Measurements from ENCODE around the gene WDFY2.

Gene WDFY2

GRCh38 chr13:51579676-51580075, 4.6 kb upstream of the WDFY2 start:
- no peak overlapping the region for H3K4me3 ChIP-seq (ENCODE audit: low read depth, low read length)
- peak in 1 of 2 donors; percentile 50 for DNase-seq
- no peaks in the 10 kb centered on the region for H3K9me3 ChIP-seq (ENCODE audit: insufficient read depth, low read depth, low read length)
- peaks cover 4% of the 10 kb centered on the region for H3K79me2 ChIP-seq (ENCODE audit: control insufficient read depth, insufficient read depth, low read length, poor library complexity)
- H3K23ac ChIP-seq (ENCODE audit: low read length), result no peak overlapping the region
- H3K4me2 ChIP-seq (ENCODE audit: low read length), result no peak overlapping the region
- H2AFZ ChIP-seq (ENCODE audit: insufficient read depth, low read length, poor library complexity), result no peak overlapping the region
- peaks cover 13 to 15% of the 10 kb centered on the region in 2 experiments for H3K4me1 ChIP-seq (ENCODE audit: control insufficient read depth in 1 of 2, insufficient read depth in 2 of 2, low read length in 2 of 2)
- no peak overlapping the region for H3K4ac ChIP-seq (ENCODE audit: low read depth, low read length)
- H3K27me3 ChIP-seq (ENCODE audit: insufficient read depth, low read length), result no peaks in the 10 kb centered on the region
- no peak overlapping the region for H3K27ac ChIP-seq (ENCODE audit: low read depth, low read length)
- no CpG with 5 or more reads among the region's 7 CpGs for WGBS (ENCODE audit: extremely low coverage, insufficient coverage, insufficient read length)
- H2BK5ac ChIP-seq (ENCODE audit: low read depth, low read length, poor library complexity), result no peak overlapping the region
- peaks cover 14% of the 10 kb centered on the region for H3K79me1 ChIP-seq (ENCODE audit: low read length)
- no peak overlapping the region for H2BK12ac ChIP-seq (ENCODE audit: low read length)
- H4K91ac ChIP-seq (ENCODE audit: low read depth, low read length), result no peak overlapping the region
- H3K9ac ChIP-seq (ENCODE audit: low read length), result no peak overlapping the region
- no peak overlapping the region for H3K18ac ChIP-seq (ENCODE audit: low read length)
- H3K36me3 ChIP-seq (ENCODE audit: control insufficient read depth in 1 of 2, insufficient read depth in 2 of 2, low read length in 2 of 2), result no peaks in the 10 kb centered on the region
- H4K8ac ChIP-seq (ENCODE audit: low read depth, low read length), result no peak overlapping the region
- H2BK120ac ChIP-seq (ENCODE audit: insufficient read depth, low read length, poor library complexity), result no peak overlapping the region
- H2AK5ac ChIP-seq (ENCODE audit: low read length), result no peak overlapping the region
- H3K14ac ChIP-seq (ENCODE audit: low read length), result no peak overlapping the region
- H4K12ac ChIP-seq (ENCODE audit: low read depth, low read length), result no peak overlapping the region

- DNase-seq, result no peak
- peaks cover 20% of the 10 kb centered on the region for H3K79me1 ChIP-seq (ENCODE audit: low read length)
- WGBS (ENCODE audit: extremely low coverage, insufficient coverage, insufficient read length), result no CpG with 5 or more reads among the region's 1 CpG
- no peak overlapping the region for H3K4me2 ChIP-seq (ENCODE audit: low read length)
- H4K8ac ChIP-seq (ENCODE audit: low read depth, low read length), result no peak overlapping the region
- no peak overlapping the region for H2AFZ ChIP-seq (ENCODE audit: insufficient read depth, low read length, poor library complexity)
- no peak overlapping the region for H4K91ac ChIP-seq (ENCODE audit: low read depth, low read length)
- no peak overlapping the region for H3K27ac ChIP-seq (ENCODE audit: low read depth, low read length)
- H3K4me3 ChIP-seq (ENCODE audit: low read depth, low read length), result no peak overlapping the region
- no peak overlapping the region for H3K14ac ChIP-seq (ENCODE audit: low read length)
- peaks cover 10% of the 10 kb centered on the region for H3K79me2 ChIP-seq (ENCODE audit: control insufficient read depth, insufficient read depth, low read length, poor library complexity)
- H3K4ac ChIP-seq (ENCODE audit: low read depth, low read length), result no peak overlapping the region
- no peak overlapping the region for H3K18ac ChIP-seq (ENCODE audit: low read length)
- H3K36me3 ChIP-seq (ENCODE audit: control insufficient read depth in 1 of 2, insufficient read depth in 2 of 2, low read length in 2 of 2), result no peaks in the 10 kb centered on the region
- no peak overlapping the region for H2BK5ac ChIP-seq (ENCODE audit: low read depth, low read length, poor library complexity)
- H4K12ac ChIP-seq (ENCODE audit: low read depth, low read length), result no peak overlapping the region
- H3K9ac ChIP-seq (ENCODE audit: low read length), result no peak overlapping the region
- H3K9me3 ChIP-seq (ENCODE audit: insufficient read depth, low read depth, low read length), result no peaks in the 10 kb centered on the region
- no peak overlapping the region for H2AK5ac ChIP-seq (ENCODE audit: low read length)
- no peak overlapping the region for H2BK12ac ChIP-seq (ENCODE audit: low read length)
- H2BK120ac ChIP-seq (ENCODE audit: insufficient read depth, low read length, poor library complexity), result no peak overlapping the region
- no peak overlapping the region for H3K23ac ChIP-seq (ENCODE audit: low read length)
- H3K27me3 ChIP-seq (ENCODE audit: insufficient read depth, low read length), result no peaks in the 10 kb centered on the region
- H3K4me1 ChIP-seq (ENCODE audit: control insufficient read depth in 1 of 2, insufficient read depth in 2 of 2, low read length in 2 of 2), result peaks cover 13% of the 10 kb centered on the region in 2 experiments
Observed at GRCh38 chr13:51581148-51581820, 3.0 kb upstream of the WDFY2 start.

GRCh38 chr13:51583469-51583874, 790 bp upstream of the WDFY2 start:
- H3K79me2 ChIP-seq (ENCODE audit: control insufficient read depth, insufficient read depth, low read length, poor library complexity), result peaks cover 10% of the 10 kb centered on the region
- peaks cover 15% of the 10 kb centered on the region for H3K79me1 ChIP-seq (ENCODE audit: low read length)
- no peaks in the 10 kb centered on the region for H3K27me3 ChIP-seq (ENCODE audit: insufficient read depth, low read length)
- H3K4ac ChIP-seq (ENCODE audit: low read depth, low read length), result peak overlapping the region; percentile 23
- no peak for DNase-seq
- H2BK5ac ChIP-seq (ENCODE audit: low read depth, low read length, poor library complexity), result peak overlapping the region; percentile 32
- H2AFZ ChIP-seq (ENCODE audit: insufficient read depth, low read length, poor library complexity), result peak overlapping the region; percentile 59
- H3K36me3 ChIP-seq (ENCODE audit: control insufficient read depth in 1 of 2, insufficient read depth in 2 of 2, low read length in 2 of 2), result no peaks in the 10 kb centered on the region
- peak overlapping the region; percentile 75 for H2BK12ac ChIP-seq (ENCODE audit: low read length)
- H2AK5ac ChIP-seq (ENCODE audit: low read length), result peak overlapping the region; percentile 69
- H3K27ac ChIP-seq (ENCODE audit: low read depth, low read length), result peak overlapping the region; percentile 52
- H3K23ac ChIP-seq (ENCODE audit: low read length), result no peak overlapping the region
- H3K4me3 ChIP-seq (ENCODE audit: low read depth, low read length), result peak overlapping the region; percentile 39
- H2BK120ac ChIP-seq (ENCODE audit: insufficient read depth, low read length, poor library complexity), result no peak overlapping the region
- H3K9ac ChIP-seq (ENCODE audit: low read length), result no peak overlapping the region
- H4K8ac ChIP-seq (ENCODE audit: low read depth, low read length), result peak overlapping the region; percentile 92
- peak overlapping the region; percentile 46 for H3K4me2 ChIP-seq (ENCODE audit: low read length)
- H3K14ac ChIP-seq (ENCODE audit: low read length), result peak overlapping the region; percentile 38
- peak overlapping the region; percentile 52 for H4K91ac ChIP-seq (ENCODE audit: low read depth, low read length)
- H3K9me3 ChIP-seq (ENCODE audit: insufficient read depth, low read depth, low read length), result no peaks in the 10 kb centered on the region
- WGBS (ENCODE audit: extremely low coverage, insufficient coverage, insufficient read length), result no CpG with 5 or more reads among the region's 9 CpGs
- H3K4me1 ChIP-seq (ENCODE audit: control insufficient read depth in 1 of 2, insufficient read depth in 2 of 2, low read length in 2 of 2), result peaks cover 6 to 7% of the 10 kb centered on the region in 2 experiments
- peak overlapping the region; percentile 83 for H4K12ac ChIP-seq (ENCODE audit: low read depth, low read length)
- peak overlapping the region; percentile 58 for H3K18ac ChIP-seq (ENCODE audit: low read length)

DNA sequence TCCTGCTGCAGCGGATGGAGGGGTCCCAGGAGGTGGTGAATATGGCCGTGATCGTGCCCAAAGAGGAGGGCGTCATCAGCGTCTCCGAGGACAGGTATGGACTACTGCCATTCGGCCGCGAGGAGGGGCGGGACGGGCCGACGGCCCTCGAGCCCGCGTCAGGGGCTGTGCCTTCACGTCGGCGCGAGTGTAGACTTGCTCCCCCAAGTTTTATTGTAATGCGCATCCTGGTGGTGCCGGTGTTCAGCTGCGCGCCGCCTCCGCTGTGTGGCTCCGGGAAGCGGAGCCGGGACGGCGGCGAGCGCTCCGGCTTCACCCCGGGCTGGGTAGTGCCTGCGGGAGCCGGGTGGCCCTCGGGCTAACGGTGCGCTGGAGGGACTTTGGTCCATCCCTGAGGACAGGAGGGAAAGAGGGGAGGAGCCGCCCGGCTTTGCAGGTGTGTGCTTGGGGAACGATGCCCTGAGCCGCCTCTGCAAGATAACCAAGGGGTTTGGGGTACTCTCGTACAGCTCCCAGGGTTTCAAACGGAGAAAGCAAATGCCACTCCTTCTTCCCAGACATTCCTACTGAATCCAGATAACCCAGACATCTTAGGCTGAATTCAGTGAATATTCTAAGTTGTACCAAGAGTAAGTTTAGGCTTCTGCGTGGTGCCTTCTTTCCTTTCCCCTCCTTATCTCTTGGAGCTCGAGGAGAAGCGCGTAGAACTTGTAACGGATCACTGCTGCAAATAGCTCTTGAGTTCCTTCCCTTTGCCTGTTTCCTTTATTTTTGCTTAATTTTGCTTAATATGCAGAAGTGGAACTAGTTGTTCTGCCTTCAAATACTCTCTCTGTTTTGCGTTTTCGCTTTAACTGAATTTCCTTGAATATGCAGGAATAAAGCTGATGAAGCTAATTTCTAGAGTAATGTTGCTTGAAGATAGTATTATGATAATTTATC, 740 bp downstream of the WDFY2 start:
- peak overlapping the region; percentile 63 for H3K4me2 ChIP-seq (ENCODE audit: low read length)
- H3K9ac ChIP-seq (ENCODE audit: low read length), result peak overlapping the region; percentile 63
- H3K4ac ChIP-seq (ENCODE audit: low read depth, low read length), result peak overlapping the region; percentile 50
- H4K91ac ChIP-seq (ENCODE audit: low read depth, low read length), result peak overlapping the region; percentile 78
- peak overlapping the region; percentile 53 for H2AFZ ChIP-seq (ENCODE audit: insufficient read depth, low read length, poor library complexity)
- no peak overlapping the region for H3K23ac ChIP-seq (ENCODE audit: low read length)
- H3K79me1 ChIP-seq (ENCODE audit: low read length), result peaks cover 15% of the 10 kb centered on the region
- H2AK5ac ChIP-seq (ENCODE audit: low read length), result no peak overlapping the region
- H2BK5ac ChIP-seq (ENCODE audit: low read depth, low read length, poor library complexity), result peak overlapping the region; percentile 82
- peaks cover 10% of the 10 kb centered on the region for H3K79me2 ChIP-seq (ENCODE audit: control insufficient read depth, insufficient read depth, low read length, poor library complexity)
- no peaks in the 10 kb centered on the region for H3K9me3 ChIP-seq (ENCODE audit: insufficient read depth, low read depth, low read length)
- DNase-seq, result peak; percentile 59 to 76
- peak overlapping the region; percentile 88 for H3K18ac ChIP-seq (ENCODE audit: low read length)
- peak overlapping the region; percentile 91 for H3K14ac ChIP-seq (ENCODE audit: low read length)
- peaks cover 7 to 9% of the 10 kb centered on the region in 2 experiments for H3K4me1 ChIP-seq (ENCODE audit: control insufficient read depth in 1 of 2, insufficient read depth in 2 of 2, low read length in 2 of 2)
- peak overlapping the region; percentile 65 for H2BK120ac ChIP-seq (ENCODE audit: insufficient read depth, low read length, poor library complexity)
- peak overlapping the region; percentile 59 for H4K8ac ChIP-seq (ENCODE audit: low read depth, low read length)
- peak overlapping the region; percentile 29 for H4K12ac ChIP-seq (ENCODE audit: low read depth, low read length)
- peak overlapping the region; percentile 89 for H3K4me3 ChIP-seq (ENCODE audit: low read depth, low read length)
- no CpG with 5 or more reads among the region's 53 CpGs for WGBS (ENCODE audit: extremely low coverage, insufficient coverage, insufficient read length)
- H3K36me3 ChIP-seq (ENCODE audit: control insufficient read depth in 1 of 2, insufficient read depth in 2 of 2, low read length in 2 of 2), result no peaks in the 10 kb centered on the region
- peak overlapping the region; percentile 44 for H2BK12ac ChIP-seq (ENCODE audit: low read length)
- H3K27me3 ChIP-seq (ENCODE audit: insufficient read depth, low read length), result no peaks in the 10 kb centered on the region
- H3K27ac ChIP-seq (ENCODE audit: low read depth, low read length), result peak overlapping the region; percentile 93

Data from trophoblast cell (in vitro differentiated cells and primary cell).